Liver (tissue), 3 donors: ENCODE results near the gene CENPA.

Source experiments
- ATF3 ChIP-seq: IDR thresholded peaks from 2 replicates; pipeline ENCODE4 v1.6.1; 2016; ENCODE audit warnings: antibody characterized with exemption
- CTCF ChIP-seq: fragments of 150-350 bp; IDR thresholded peaks from 2 replicates; pipeline ENCODE4 v1.5.1; 2017; ENCODE audit warnings: improper control_type of control experiment, low read depth, low read length; ENCODE audit not compliant: missing input control
- EGR1 ChIP-seq, 2 donors: IDR thresholded peaks; 2 replicates each; pipeline ENCODE4 v1.6.1; 2016 to 2018; ENCODE audit warnings: antibody characterized with exemption in 2 of 2, low read depth in 2 of 2
- FOXA1 ChIP-seq: IDR thresholded peaks from 2 replicates; pipeline ENCODE4 v1.6.1; 2016; ENCODE audit warnings: antibody characterized with exemption
- GABPA ChIP-seq, 2 donors: IDR thresholded peaks in 1 of 2; conservative IDR thresholded peaks in 1 of 2; 2 replicates each; pipeline ENCODE4 v1.6.1; 2016; ENCODE audit warnings: antibody characterized with exemption in 2 of 2, mild to moderate bottlenecking in 1 of 2, moderate library complexity in 1 of 2
- JUND ChIP-seq, 2 donors: IDR thresholded peaks; 2 replicates each; pipeline ENCODE4 v1.6.1; 2016; ENCODE audit warnings: antibody characterized with exemption in 2 of 2
- MAX ChIP-seq: IDR thresholded peaks from 2 replicates; pipeline ENCODE4 v1.6.1; 2016; ENCODE audit warnings: antibody characterized with exemption
- RAD21 ChIP-seq, 2 donors: IDR thresholded peaks; 2 replicates each; pipeline ENCODE4 v1.6.1; 2016; ENCODE audit warnings: antibody characterized with exemption in 2 of 2, mild to moderate bottlenecking in 2 of 2
- REST ChIP-seq: IDR thresholded peaks from 2 replicates; pipeline ENCODE4 v1.6.1; 2016; ENCODE audit warnings: antibody characterized with exemption, mild to moderate bottlenecking
- RXRA ChIP-seq, 2 donors: IDR thresholded peaks; 2 replicates each; pipeline ENCODE4 v1.6.1; 2017 to 2018; ENCODE audit warnings: antibody characterized with exemption in 2 of 2, mild to moderate bottlenecking in 1 of 2
- SP1 ChIP-seq: IDR thresholded peaks from 2 replicates; pipeline ENCODE4 v1.6.1; 2018; ENCODE audit warnings: antibody characterized with exemption, mild to moderate bottlenecking
- TAF1 ChIP-seq: conservative IDR thresholded peaks from 2 replicates; pipeline ENCODE4 v1.6.1; 2016; ENCODE audit warnings: antibody characterized with exemption, mild to moderate bottlenecking
- YY1 ChIP-seq: IDR thresholded peaks from 2 replicates; pipeline ENCODE4 v1.6.1; 2016; ENCODE audit warnings: antibody characterized with exemption, mild to moderate bottlenecking
- ZBTB33 ChIP-seq: IDR thresholded peaks from 2 replicates; pipeline ENCODE4 v1.6.1; 2016; ENCODE audit warnings: antibody characterized with exemption
- donor health status: healthy.
- donor health status: healthy.

GRCh38 chr2:26805241-26805676, 19.4 kb downstream of the CENPA start:
- TF ChIP-seq CTCF (no peak), RAD21 (IDR thresholded peaks at IDR 0.05) (no peak), REST (no peak), EGR1 (IDR thresholded peaks at IDR 0.05; ENCODE audit: low read depth in 2 of 2) (no peak), TAF1 (no peak), GABPA (IDR thresholded peaks at IDR 0.05 in 1 of 2, conservative IDR thresholded peaks at IDR 0.05 in 1 of 2) (no peak), MAX (no peak), ZBTB33 (no peak), YY1 (no peak), JUND (IDR thresholded peaks at IDR 0.05) (no peak), ATF3 (no peak), SP1 (no peak), RXRA (IDR thresholded peaks at IDR 0.05) (no peak), FOXA1 (no peak)
